ENCODE measurements around the gene MIOX.

The MIOX gene

DNA sequence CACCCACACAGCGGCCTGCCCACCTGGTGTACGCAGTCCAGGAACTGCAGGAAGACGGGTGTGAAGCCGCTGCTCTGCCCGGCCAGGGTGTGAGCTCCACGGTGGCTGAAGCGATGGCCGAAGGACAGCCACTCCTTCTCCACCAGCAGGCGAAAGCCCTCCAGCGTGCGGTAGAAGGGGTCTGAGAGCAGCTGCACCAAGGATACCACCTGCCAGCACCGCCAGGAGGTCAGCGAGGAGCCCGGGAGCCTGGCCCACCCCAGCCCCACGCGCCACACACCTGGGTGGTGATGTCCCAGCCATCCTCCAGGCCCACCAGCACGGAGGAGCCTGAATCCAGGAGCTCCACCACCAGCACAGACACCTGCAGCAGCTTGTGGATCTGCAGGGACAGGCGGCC is 31.5 kb upstream of the MIOX start:
- DNase-seq (ENCODE audit: low spot score), result no peak

DNA sequence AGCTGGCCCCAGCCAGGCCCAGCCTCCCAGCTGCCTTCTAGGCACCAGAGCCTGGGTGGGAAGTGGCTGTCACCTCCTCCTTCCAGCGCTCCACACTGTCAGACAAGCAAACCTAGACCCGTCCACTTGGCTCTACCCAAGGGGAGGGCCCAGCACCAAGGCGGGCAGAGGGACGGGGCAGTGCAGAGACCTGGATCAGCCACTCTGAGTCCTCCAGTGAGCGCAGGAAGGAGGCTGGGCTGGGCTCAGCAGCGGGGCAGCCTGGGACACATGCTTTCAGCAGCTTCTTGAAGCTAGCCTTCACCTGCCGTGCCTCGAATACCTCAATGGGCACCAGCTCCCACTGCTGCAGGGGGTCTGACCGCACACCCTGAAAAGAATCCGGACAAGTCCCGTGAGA is 30.6 kb upstream of the MIOX start:
- DNase-seq (ENCODE audit: low spot score), result no peak

DNA sequence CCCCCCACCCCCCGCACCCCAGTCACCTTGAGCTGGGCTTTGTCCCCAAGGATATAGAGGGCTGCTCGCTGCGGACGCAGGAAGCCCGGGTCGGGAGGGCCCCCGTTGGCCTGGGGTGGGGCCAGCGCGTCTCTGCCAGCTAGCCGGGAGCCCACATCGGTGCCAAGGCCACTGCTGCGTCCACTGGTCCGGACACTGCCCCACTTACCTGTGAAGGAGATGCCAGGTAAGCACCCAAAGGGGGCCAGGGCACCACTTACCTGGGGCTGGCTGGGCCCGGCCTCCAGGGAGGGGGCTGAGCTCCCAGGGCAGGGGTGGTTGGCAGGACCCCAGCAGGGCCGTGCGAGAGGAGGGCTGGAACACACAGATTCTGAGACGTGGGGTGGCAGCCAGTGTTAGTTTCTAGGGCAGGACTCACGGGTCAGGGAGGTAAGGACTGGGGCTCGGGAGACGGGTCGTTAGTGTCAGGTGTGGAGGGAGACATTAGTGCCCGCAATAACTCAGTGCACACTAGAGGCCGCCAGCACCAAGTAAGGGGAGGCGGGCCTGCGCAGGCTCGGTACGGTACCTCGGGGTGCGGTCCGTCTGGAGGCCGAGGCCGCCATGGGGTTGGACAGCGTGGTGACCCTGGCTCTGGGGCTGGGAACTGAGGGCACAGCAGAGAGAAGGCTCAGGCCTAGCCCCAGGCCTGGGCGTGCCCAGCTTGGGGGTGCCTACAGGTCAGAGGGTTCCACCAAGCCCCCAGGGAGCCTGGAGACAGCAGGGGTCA is 30.0 kb upstream of the MIOX start:
- DNase-seq (ENCODE audit: low spot score), result no peak

DNA sequence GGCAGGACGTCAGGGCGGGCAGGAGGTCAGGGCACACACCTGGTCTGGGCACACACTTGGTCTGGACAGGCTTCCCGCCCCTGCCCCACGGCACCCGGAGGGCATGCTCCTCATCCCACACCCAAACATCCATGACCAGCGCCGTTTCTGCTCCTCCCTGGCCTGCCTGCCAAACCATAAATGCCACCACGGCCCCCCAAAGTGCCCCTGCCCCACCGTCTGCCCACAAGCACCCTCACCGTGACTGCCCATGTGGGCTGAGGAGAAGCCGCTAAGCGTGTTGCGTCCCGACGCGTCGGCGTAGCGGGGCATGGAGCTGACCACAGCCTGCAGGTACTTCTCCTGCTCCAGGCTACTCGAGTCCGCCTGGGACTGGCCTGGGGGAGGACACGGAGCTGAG is 27.6 kb upstream of the MIOX start:
- DNase-seq (ENCODE audit: low spot score), result no peak

DNA sequence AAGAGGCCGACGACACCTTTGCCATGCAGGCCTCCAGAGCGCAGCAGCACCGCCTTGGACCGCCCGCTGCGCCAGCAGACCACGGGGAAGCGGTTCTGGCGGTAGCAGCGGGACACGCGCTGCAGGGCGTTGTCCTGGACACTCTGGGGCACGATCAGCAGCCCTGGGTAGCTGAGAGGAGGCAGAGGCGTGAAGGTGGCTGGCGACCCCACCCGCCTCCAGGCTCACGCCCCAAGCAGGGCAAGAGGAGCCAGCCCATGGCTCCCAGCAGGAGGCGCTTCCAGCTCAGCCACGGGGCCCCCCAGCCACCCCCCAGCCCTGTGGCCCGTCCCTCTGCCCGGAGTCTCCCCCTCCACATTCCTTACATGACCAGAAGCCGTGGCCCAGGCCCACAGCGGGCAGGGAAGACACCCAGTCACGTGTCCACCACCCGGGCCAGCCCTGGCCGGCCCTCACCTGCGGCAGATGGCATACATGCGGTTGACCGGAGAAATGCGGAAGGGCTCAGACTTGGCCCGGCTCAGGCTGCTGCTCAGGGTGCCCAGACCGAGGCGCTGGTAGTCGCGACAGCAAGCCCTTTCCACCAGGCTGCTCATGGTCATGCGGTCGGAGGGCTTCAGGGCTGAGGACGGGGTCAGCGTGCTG is 27.0 kb upstream of the MIOX start:
- no peak for DNase-seq (ENCODE audit: low spot score)

DNA sequence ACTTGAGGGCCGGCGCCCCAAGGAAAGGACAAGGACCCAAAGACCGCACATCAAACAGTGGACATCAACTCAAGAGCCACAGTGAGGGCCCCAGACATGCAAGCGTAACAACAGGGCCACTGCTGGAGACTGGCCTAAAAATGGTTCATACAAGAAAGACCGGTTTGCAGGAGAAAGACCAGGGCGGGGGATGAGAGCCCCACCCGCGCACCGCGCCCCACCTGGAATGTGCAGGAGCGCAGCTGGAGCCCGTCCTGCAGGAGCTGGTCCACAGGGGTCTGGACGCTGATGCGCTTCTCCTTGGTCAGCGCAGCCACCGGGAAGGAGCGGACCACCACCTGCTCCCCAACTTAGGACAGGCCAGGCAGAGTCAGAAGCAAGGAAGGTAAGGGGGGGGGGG is 25.7 kb upstream of the MIOX start:
- no peak for DNase-seq (ENCODE audit: low spot score)

DNA sequence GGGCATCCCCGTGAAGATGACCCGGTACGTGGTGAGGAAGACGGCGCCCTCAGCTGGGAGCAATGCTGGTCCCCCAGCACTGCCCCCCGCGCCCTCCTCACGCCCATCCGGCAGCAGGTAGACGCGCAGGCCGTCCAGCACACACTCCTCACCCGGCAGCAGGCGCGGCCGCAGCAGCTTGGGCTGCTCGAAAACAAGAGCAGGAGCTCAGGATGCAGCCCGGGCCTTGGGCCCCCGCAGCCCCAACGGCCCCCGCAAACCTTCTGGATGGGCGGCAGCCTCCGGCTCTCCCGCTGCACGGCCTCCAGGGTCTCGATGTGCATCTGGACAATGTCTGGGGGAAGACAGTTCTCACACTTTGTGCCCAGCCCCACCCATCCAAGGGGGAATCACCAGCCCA is 25.1 kb upstream of the MIOX start:
- no peak for DNase-seq (ENCODE audit: low spot score)

DNA sequence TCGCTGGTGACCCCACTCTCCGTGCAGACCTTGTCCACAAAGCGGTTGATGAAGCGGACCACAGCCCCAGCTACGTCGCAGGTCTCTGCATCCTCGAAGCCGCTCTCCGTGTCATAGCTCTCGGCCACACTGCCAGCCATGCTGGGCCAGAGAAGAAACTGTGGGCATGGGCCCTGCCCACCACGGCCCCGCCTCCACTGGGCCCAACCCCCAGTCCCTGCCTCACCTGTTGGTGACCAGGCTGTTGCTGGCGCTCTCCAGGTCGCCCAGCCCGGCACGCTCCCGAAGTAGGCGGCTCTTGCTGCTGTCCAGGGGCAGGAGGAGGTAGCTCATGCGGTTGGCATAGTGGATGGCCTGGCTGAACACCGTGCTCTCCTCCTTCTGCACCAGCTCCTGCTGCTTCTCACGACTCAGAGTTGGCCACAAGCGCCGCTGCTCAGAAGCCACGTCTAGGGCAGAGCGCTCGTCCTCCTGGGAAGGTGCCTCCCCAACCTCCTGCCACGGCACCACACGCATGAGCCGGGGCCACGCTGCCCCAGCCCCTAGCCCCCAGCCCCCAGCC is 24.6 kb upstream of the MIOX start:
- no peak for DNase-seq (ENCODE audit: low spot score)

DNA sequence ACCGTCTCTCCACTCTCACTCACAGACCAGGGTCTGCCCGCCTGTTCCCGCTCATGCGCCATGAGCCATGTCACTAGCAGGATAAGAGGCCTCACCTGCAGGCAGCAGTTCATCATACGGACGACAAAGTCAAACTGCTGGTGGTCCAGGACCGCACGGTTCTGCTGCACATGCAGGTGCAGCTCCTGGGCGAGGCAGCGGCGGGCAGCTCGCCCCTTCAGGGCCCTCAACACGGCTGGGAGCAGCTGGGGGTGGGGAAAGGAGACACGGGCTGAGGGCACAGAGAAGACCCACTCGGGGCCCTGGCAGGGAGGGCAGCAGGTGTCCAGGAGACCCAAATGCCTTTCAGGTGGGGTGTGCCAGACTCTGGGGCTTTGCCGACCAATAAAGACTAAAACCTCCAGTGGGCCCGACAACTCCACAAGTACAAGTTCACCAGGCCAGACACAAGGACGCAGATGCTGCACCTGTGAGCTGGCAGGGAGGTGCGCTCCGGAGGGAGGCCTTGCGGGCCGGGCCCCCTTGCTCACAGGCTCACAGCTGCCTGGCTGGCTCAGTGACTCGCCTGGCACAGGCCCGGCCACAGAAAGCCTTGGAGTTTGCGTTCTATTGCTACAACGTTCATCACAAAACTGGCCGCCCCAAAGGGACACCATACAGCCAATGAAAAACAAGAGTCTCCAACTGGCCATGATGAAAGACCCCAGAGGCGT is 23.3 kb upstream of the MIOX start:
- DNase-seq (ENCODE audit: low spot score), result no peak

DNA sequence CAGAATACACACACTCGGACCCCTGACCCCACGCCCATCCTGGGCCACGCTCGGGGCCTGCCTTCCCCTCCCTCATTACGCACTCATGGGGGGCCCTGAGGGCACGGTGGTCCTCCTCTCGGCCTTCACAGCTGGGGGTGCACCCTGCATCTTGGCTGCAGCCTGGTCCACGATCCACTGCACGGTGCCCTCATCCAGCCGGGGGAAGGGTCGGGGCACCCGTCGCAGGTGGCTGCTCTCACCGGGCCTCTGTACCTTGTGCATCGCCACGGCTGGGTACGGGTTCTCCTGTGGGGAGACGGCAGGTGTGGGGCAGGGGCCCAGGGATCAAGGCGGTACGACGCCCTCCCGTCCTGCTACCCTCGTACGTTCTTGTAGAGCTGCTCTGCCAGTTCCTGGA is 22.2 kb upstream of the MIOX start:
- DNase-seq (ENCODE audit: low spot score), result no peak

DNA sequence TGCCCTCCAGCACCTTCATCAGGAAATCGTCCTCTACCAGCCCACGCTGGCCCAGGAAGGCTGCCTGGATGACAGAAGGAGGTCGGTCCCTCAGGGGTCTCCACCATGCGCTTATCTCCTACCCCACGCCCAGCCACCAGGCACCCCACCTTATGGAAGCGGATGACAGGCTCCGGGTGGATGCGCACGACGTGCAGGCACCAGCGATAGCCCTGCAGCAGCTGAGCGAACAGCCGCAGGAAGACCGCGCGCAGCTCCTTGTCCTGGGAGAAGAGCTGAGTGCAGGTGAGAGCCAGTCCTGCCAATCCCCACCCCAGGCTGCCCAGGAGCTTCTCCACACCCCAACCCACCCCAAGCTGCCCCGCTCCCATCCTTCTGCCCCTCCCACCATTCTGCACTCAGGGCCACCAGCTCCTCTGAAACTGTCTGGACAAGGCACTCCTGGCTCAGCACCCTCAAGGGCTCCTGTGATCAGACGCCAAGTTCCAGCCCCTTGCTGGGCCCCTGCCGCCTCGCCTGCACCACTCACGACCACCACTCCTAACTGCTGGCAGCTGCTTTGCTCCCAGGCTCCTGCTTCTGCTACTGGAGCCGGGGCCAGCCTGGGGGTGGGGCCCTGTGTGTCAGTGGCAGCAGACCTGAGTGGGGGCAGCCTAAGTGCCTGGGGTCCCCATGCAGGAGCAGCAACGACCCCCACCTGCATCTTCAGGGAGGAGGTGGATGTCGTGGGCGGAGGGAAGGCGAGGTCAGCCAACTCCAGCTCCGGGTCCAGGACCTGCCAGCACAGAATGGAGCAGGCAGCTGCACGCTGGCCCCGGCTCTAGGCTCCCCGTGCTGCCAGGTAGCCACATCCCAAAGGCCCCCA is 21.4 kb upstream of the MIOX start:
- no peak for DNase-seq (ENCODE audit: low spot score)

DNA sequence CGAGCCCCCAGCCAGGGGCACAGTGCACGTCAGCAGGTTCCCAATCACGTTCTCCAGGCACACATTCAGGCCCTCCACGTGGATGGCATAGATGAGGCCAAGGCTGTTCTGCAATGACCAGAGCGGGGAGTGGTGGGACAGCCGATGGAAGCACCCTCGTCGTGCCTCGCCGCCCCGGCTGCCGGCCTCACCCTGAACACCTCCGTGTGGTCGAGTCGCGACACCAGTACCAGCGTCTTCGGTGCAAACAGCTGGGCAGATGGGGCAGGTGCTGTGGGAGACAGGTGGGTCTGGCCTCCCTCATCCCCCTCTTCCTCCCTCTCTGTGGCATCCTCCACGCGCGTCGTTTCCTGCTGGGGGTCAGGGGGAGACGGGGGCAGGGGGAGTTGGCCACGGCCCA is 19.3 kb upstream of the MIOX start:
- DNase-seq (ENCODE audit: low spot score), result no peak

DNA sequence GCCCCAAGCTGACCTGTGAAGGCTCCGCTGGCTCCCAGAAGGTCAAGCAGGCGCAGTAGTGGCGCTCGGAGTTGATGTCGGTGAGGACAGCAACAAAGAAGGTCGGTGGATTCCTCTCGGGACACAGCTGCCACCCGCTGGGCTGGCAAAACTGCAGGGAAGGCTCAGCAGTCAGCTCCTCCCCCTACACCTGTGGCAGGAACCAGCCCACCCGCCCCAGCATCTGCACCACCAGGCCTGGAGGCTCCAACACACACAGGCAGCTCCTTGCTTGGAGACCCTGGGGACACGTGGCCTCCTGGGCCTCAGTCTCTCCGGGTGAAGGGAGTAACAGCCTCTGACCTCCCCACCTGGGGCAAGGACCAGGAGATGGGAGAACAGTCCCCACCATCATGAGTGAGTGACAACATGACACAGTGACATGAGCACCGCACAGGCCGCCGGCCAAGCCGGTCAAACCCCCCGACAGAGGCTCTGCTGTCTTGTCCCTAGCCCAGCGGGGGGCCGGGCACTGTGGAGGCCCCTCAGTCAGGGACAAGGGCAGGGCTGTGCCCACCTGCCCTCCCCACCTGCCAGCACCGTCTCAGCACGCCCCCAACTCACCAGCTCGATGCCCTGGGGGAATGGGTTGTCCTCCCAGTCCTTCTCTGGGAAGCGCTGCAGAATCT is 18.8 kb upstream of the MIOX start:
- DNase-seq (ENCODE audit: low spot score), result no peak

DNA sequence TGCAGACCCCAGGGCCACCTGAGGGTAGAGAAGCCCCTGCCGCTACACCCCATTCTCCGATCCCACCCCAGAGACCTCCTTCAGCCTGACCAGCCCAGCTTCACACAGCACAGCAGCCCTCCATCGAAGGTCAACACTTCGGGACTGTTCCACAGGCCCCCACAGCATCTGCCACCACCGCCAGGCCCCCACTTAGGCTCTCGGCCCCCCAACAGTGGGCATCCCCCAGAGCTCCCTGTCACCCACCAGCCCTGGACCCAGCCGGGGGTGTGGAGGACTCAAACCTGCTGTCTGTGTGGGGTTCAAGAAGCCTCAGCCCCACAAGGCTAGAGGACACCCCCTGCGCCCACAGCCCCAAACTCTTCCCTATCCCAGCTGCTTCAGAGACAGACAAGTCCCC is 18.0 kb upstream of the MIOX start:
- DNase-seq (ENCODE audit: low spot score), result no peak

DNA sequence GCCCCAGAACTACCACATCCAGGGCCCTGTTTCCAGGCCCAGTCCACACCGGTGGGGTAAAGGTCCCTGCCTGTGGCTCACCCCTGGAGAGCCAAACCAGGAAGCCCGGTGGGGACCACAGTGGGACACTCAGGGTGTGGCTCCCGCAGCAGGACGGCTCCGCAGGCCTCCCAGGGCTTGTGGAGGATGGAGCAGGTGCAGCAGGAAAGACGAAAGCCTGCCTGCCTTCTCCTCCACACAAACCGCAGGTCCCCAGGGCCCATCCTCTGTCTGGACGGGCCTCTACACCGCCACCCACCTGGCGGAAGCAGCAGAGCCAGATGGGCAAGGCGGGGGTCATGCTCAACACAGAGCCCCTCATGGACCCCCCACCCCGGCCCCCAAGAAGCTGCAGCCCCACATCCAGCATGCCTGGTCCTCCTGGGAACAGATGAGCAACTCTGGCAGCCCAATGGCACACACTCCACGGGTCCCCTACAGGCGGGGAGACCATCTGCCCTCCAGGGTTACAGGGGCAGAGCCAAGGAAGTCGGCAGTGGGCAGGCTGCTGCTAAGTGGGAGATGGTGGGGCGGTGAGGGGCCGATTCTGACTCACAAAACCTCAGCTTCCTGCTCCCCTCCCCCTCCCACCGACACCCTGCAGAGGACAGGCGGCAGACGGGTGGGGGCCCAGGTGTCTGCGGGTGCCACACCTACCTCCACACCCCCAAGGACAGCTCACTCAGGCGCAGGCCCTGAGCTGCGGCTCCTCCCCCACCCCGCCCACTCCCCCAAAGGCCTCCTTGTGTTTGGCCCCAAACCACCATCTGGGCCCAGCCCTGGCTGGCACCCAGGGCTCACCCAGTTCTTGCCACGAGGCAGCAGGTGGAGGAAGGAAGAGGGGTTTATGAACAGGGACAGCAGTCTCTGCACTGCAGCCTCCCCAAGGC is 17.0 kb upstream of the MIOX start:
- no peak for DNase-seq (ENCODE audit: low spot score)

DNA sequence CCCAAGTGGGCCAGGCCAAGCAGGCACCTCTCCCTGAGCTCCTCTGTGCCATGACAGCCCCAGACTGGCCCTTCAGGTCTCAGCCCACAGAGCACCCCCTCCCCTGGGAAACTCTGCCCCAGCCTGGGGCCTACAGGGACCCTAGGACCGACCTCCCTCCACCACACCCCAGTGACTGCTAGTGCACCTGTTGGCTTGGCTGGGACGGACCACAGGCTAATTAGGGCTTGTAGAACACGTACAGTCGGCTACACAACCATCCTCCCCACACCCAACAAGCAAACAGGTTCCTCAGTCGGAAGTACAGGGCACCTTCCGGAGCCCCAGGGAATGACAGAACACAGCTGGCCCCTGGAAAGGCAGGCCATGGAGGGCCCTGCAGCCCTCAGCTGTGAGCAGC is 16.2 kb upstream of the MIOX start:
- no peak for DNase-seq (ENCODE audit: low spot score)

DNA sequence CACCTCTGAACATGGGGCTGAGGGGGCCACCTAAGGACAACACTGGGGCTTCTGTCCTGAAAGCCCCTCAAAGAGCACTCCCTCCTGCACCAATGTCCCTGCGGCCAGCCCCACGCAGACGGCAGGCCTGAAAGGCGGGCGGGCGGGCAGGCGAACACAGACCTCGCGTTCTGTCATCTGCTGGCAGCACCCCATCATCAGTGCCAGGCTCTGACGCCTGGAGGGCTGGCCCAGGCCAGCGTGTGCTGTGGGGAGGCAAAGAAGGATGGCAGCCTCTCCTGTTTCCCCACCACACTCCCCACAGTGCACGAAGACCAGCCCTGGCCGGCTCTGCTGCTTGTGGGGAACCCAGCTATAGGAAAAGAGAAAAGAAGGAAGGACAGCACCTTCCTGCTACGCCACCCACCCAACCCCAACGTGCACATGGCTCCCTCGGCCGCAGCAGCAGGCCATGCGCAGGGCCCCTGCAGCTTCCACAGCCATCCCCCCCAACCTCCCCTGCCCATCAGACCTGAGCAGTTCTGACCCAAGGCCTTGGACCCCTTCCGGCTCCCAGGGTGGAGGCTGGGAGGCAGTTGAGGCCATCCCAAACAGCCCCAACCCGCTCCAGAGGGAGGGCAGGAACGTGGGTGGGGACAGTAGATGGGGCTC is 15.3 kb upstream of the MIOX start:
- DNase-seq (ENCODE audit: low spot score), result peak; percentile 80

DNA sequence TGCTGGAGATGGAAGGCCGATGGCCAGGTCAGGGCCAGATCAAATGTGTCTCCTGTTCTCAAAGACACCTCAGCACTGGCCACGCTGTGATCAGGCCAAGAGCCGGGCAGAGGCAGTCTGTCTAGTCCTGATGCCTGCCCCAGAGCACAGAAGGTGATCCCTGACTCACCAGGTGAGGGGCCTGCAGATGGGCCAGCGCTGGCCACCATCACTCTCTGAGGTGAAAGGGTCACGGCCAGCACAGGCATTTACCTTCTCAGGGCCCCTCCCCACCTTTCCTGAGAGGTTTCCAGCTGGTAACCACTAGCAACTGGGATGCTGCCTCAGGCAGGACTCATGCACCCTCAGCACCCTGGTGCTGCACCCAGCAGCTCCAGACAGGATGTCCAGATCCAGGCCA is 14.7 kb upstream of the MIOX start:
- DNase-seq (ENCODE audit: low spot score), result no peak

DNA sequence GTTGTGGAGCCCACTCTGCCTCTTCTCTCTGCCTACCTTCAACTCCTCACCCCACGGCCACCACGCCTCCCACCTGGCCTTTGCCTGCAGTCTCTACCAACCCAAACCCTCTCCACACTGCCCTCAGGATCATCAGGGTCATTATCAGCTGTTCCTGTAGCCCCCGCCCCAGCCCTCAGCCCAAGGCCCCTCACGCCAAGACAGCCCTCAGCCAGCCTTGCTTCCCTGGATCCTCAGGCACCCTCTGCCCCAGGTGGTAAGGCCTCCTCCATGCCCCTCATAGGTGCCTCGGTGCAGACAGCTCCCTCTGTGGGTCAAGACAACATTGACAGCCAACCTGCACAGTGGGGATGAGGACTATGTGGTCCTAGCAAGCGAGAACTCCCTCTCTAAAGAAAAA is 13.6 kb upstream of the MIOX start:
- no peak for DNase-seq (ENCODE audit: low spot score)
